OCI-LY7 (cell line): ENCODE results near the gene DOCK4. TPM values are rescaled to one million over a fixed set of nuclear protein-coding genes. Genes with fewer than 3 reads are reported as not detected.

Experiments
- BruUV-seq: library from RNA; stranded (reverse); fragments of 400-500 nt; replicated peaks from 2 replicates; lab custom pipeline; 2021; lab: Mats Ljungman, UMichigan
- CTCF ChIA-PET: fragments of 300-600 bp; sonication (Branson Sonifier 250); formaldehyde crosslinking; loops from one replicate; lab custom pipeline; 2022; ENCODE audit warnings: antibody characterized with exemption; ENCODE audit not compliant: unreplicated experiment; lab: Charles Lee
- POLR2A ChIA-PET: fragments of 300-600 bp; sonication (Branson Sonifier 250); formaldehyde crosslinking; loops from one replicate; lab custom pipeline; 2022; ENCODE audit warnings: antibody characterized with exemption; lab: Charles Lee
- DNase-seq: peaks from one replicate; pipeline ENCODE4 v3.0.0-alpha.2; 2015; ENCODE audit warnings: low spot score
- H2AFZ ChIP-seq: fragments of 200-600 bp; sonication (generic), shearing (Covaris generic); 2 replicates; pipeline ENCODE4 v1.6.1; 2014; ENCODE audit warnings: mild to moderate bottlenecking, antibody characterized with exemption, low read length, moderate library complexity
- H3K27ac ChIP-seq: fragments of 200-600 bp; sonication (generic); 2 replicates; pipeline ENCODE4 v1.5.1; 2014; ENCODE audit warnings: mixed run types, low read depth, mild to moderate bottlenecking, moderate library complexity, low read length, inconsistent platforms; ENCODE audit not compliant: poor library complexity, severe bottlenecking
- H3K36me3 ChIP-seq: fragments of 200-600 bp; sonication (generic); 2 replicates; pipeline ENCODE4 v1.6.1; 2014; ENCODE audit warnings: mild to moderate bottlenecking, antibody characterized with exemption, low read length, moderate library complexity, mixed read lengths; ENCODE audit not compliant: insufficient read depth
- H3K4me1 ChIP-seq: fragments of 200-600 bp; sonication (generic); 2 replicates; pipeline ENCODE4 v1.5.1; 2014; ENCODE audit warnings: mild to moderate bottlenecking, low read length; ENCODE audit not compliant: insufficient read depth, poor library complexity, severe bottlenecking
- H3K4me2 ChIP-seq: fragments of 200-600 bp; sonication (generic); 2 replicates; pipeline ENCODE4 v1.6.1; 2014; ENCODE audit warnings: mild to moderate bottlenecking, low read length
- H3K4me3 ChIP-seq: fragments of 200-600 bp; sonication (generic); 2 replicates; pipeline ENCODE4 v1.5.1; 2014; ENCODE audit warnings: mild to moderate bottlenecking, low read depth, low read length; ENCODE audit not compliant: poor library complexity, severe bottlenecking
- H3K79me2 ChIP-seq: fragments of 200-600 bp; sonication (generic); 2 replicates; pipeline ENCODE4 v1.6.1; 2016; ENCODE audit warnings: low read depth, mild to moderate bottlenecking, low read length, moderate library complexity, mixed read lengths; ENCODE audit not compliant: insufficient read depth
- H3K9me2 ChIP-seq: fragments of 200-600 bp; sonication (generic); 2 replicates; pipeline ENCODE4 v1.6.1; 2016; ENCODE audit warnings: mild to moderate bottlenecking, low read length, mixed read lengths; ENCODE audit not compliant: insufficient read depth
- H3K9me3 ChIP-seq: fragments of 200-600 bp; sonication (generic); 2 replicates; pipeline ENCODE4 v1.6.1; 2014; ENCODE audit warnings: mild to moderate bottlenecking, mixed run types, low read length, mixed read lengths
- H4K20me1 ChIP-seq: fragments of 200-600 bp; sonication (generic); 2 replicates; pipeline ENCODE4 v1.6.1; 2014; ENCODE audit warnings: mild to moderate bottlenecking, antibody characterized with exemption, low read length, moderate library complexity, mixed read lengths; ENCODE audit not compliant: insufficient read depth
- CTCF ChIP-seq: fragments of 200-600 bp; sonication (generic); conservative IDR thresholded peaks from 2 replicates; pipeline ENCODE4 v1.5.1; 2014; ENCODE audit warnings: mild to moderate bottlenecking, antibody characterized with exemption, low read length, moderate library complexity, mixed read lengths
- EZH2phosphoT487 ChIP-seq: fragments of 200-600 bp; sonication (generic); IDR thresholded peaks from 2 replicates; pipeline ENCODE4 v1.6.1; 2018; ENCODE audit warnings: low read depth, borderline replicate concordance, mild to moderate bottlenecking, mixed run types, antibody characterized with exemption, low read length, moderate library complexity, mixed read lengths
- intact Hi-C: fragments of 100-400 bp; cut with micrococcal nuclease; formaldehyde crosslinking; loops from one replicate; pipeline ENCODE4 v1.10.0; 2022; ENCODE audit not compliant: unreplicated experiment
- total RNA-seq, 2 experiments: library from RNA; depleted of rRNA in 1 of 2; stranded (reverse); fragments of >200 nt in 1 of 2; shearing (Covaris generic) in 1 of 2; gene quantifications; 2 replicates each; pipeline ENCODE4 v1.2.3, GENCODE V29; 2014 to 2022

DOCK4 gene
- total RNA-seq, 2 experiments from 2014 or later = 0.91 to 4.9 TPM

DNA sequence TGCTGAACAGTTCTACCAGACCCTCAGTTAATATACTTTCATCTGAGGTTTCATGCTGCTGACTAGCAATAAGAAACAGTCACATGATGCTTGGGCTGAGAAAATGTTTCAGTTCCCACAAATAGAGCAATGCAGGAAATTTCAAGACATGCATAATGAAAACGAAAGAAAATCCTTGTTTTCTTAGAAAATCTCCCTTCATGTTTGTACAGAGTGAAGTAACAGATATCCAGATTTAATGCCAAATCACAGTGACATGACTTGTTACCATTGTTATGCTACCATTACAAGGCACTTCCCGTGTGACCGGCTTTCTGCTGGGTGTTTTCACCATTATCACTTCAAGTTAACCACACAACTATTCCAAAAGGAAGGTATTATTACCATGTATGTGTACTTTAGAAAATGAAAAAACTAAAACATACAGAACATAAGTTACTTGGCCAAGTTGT is 121.7 kb downstream of the DOCK4 start:
- intact Hi-C loops = no loop called here
- POLR2A ChIA-PET = interaction anchor here (0.6 kb wide), 1 partner anchor 774 kb away, joined by 3 read pairs; no protein-coding TSS in a partner anchor

DNA sequence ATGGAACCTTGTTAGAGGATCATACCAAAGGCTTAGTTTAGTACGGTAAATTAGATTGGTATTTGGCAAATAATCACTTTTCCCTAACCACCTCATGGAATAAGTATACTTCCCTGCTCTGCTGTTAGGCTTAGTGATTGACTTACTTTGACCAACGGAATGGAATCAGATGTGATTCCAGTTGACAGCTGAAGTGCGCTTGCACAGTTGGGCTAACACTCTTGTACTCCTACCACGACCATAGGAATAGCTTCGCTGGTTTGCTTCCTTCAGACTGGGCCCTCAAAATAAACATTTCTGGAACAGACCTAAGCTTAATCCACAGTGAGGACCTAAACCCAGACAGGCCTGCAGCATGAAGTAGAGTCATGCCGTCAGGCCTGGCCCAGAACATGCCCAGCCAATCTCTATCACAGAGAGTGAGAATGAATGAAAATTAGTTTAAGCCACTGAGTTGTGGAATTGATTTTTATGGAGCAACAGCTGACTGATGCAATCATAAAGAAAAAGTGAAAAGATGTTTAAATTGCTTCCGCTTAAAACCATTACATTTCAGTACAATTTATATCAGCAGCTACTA is 122.3 kb downstream of the DOCK4 start:
- H3K9me3 ChIP-seq = no peaks in the 10 kb centered on the region
- intact Hi-C loops = no loop called here
- no peaks in the 10 kb centered on the region for H3K9me2 ChIP-seq
- no peak overlapping the region for H3K4me3 ChIP-seq
- DNase-seq = no peak
- TF ChIP-seq EZH2phosphoT487 (no peak), CTCF (no peak)
- no peaks in the 10 kb centered on the region for H3K79me2 ChIP-seq
- H4K20me1 ChIP-seq = peaks cover 5% of the 10 kb centered on the region; the same call in 1 of the 2 replicates
- H3K27ac ChIP-seq = no peak overlapping the region
- ChIA-PET CTCF (no interaction called here), POLR2A (interaction anchor here (0.6 to 1.2 kb wide), 2 partner anchors 12 to 773 kb away, joined by 3 read pairs; no protein-coding TSS in a partner anchor)
- no TSS peak for BruUV-seq
- peaks cover 10% of the 10 kb centered on the region for H3K4me1 ChIP-seq
- H2AFZ ChIP-seq = no peak overlapping the region
- H3K36me3 ChIP-seq = no peaks in the 10 kb centered on the region
- no peak overlapping the region for H3K4me2 ChIP-seq

More for the DNA sequence above, 121.7 kb downstream of the DOCK4 start:
- Histone ChIP-seq H3K4me1 (peaks cover 10% of the 10 kb centered on the region), H3K4me2 (no peak overlapping the region), H3K9me3 (no peaks in the 10 kb centered on the region), H3K36me3 (no peaks in the 10 kb centered on the region), H3K4me3 (no peak overlapping the region), H2AFZ (no peak overlapping the region), H3K27ac (no peak overlapping the region), H3K79me2 (no peaks in the 10 kb centered on the region), H4K20me1 (peaks cover 5% of the 10 kb centered on the region; the same call in 1 of the 2 replicates), H3K9me2 (no peaks in the 10 kb centered on the region)
- CTCF ChIA-PET = no interaction called here
- no TSS peak for BruUV-seq
- no peak for DNase-seq
- TF ChIP-seq CTCF (no peak), EZH2phosphoT487 (no peak)

DNA sequence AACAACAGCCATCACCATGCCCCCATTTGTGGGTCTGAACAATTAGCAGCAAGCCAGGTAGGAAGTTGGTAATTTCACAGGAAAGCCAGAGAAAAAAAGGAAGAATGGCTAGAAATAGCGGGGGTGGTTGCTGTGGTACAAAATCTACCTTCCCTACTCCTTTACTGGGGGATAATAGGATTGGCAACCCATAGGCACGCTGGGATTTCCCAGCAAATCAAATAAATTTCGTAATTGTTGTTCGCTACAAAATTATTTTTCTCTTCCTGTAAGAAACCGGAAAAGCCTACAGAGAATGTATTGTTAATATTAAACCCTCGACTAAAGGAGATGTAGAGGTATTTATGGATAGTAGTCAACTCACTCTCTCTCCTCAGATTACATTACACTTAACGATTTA is 123.9 kb downstream of the DOCK4 start:
- Histone ChIP-seq H3K36me3 (no peaks in the 10 kb centered on the region), H3K4me2 (no peak overlapping the region), H4K20me1 (peaks cover 5% of the 10 kb centered on the region; the same call in 1 of the 2 replicates), H3K4me3 (no peak overlapping the region), H3K9me2 (no peaks in the 10 kb centered on the region), H3K9me3 (no peaks in the 10 kb centered on the region), H2AFZ (no peak overlapping the region), H3K79me2 (no peaks in the 10 kb centered on the region), H3K4me1 (peaks cover 10% of the 10 kb centered on the region), H3K27ac (no peak overlapping the region)
- CTCF ChIA-PET = no interaction called here
- TF ChIP-seq EZH2phosphoT487 = no peak
- no peak for TF ChIP-seq CTCF
- BruUV-seq = no TSS peak
- intact Hi-C loops = no loop called here
- DNase-seq = no peak
- POLR2A ChIA-PET = interaction anchor here (0.6 kb wide), 1 partner anchor 1660 kb away, joined by 3 read pairs; no protein-coding TSS in a partner anchor
